GM23338 (cell line): ENCODE measurements around the gene AVPR1A. TPM values are rescaled to one million over a fixed set of nuclear protein-coding genes. Genes with fewer than 3 reads are reported as not detected.
A peak's percentile ranks its signal among the peaks of the same experiment; 100 is the strongest.

Experiments
- ATAC-seq: fragments of 200-7000 bp; cut with Tn5 transposase; 3 replicates; pipeline ENCODE4 v1.9.1; 2020
- DNase-seq: peaks from one replicate; pipeline ENCODE4 v3.0.0-alpha.2; 2015; ENCODE audit warnings: low spot score
- H2AFZ ChIP-seq: fragments of 200-600 bp; sonication (generic); 2 replicates; pipeline ENCODE4 v1.8.0; 2016; ENCODE audit warnings: antibody characterized with exemption, mild to moderate bottlenecking, moderate library complexity
- H3F3A ChIP-seq: fragments of 200-600 bp; sonication (generic); replicated peaks from 2 replicates; pipeline ENCODE4 v1.8.0; 2017; ENCODE audit warnings: antibody characterized with exemption, mixed run types, low read depth
- H3K27ac ChIP-seq: fragments of 200-600 bp; sonication (generic); 2 replicates; pipeline ENCODE4 v1.6.1; 2016; ENCODE audit warnings: low read depth
- H3K27me3 ChIP-seq: fragments of 200-600 bp; sonication (generic); 2 replicates; pipeline ENCODE4 v1.8.0; 2016; ENCODE audit warnings: mild to moderate bottlenecking, mixed run types, moderate library complexity; ENCODE audit not compliant: insufficient read depth
- H3K36me3 ChIP-seq: fragments of 200-600 bp; sonication (generic); 2 replicates; pipeline ENCODE4 v1.8.0; 2016; ENCODE audit warnings: mild to moderate bottlenecking; ENCODE audit not compliant: insufficient read depth
- H3K4me1 ChIP-seq: fragments of 200-600 bp; sonication (generic); 2 replicates; pipeline ENCODE4 v1.8.0; 2016; ENCODE audit warnings: mild to moderate bottlenecking, moderate library complexity; ENCODE audit not compliant: insufficient read depth
- H3K4me2 ChIP-seq: fragments of 200-600 bp; sonication (generic); 2 replicates; pipeline ENCODE4 v1.7.1; 2017; ENCODE audit warnings: mixed run types
- H3K4me3 ChIP-seq: fragments of 200-600 bp; sonication (generic); 2 replicates; pipeline ENCODE4 v1.6.1; 2016; ENCODE audit warnings: mixed run types
- H3K79me2 ChIP-seq: fragments of 200-600 bp; sonication (generic); replicated peaks from 2 replicates; pipeline ENCODE4 v1.8.0; 2017; ENCODE audit warnings: mild to moderate bottlenecking; ENCODE audit not compliant: insufficient read depth
- H3K9me2 ChIP-seq: fragments of 200-600 bp; sonication (generic); 2 replicates; pipeline ENCODE4 v1.8.0; 2017; ENCODE audit not compliant: insufficient read depth
- H4K20me1 ChIP-seq: fragments of 200-600 bp; sonication (generic); replicated peaks from 2 replicates; pipeline ENCODE4 v1.8.0; 2017; ENCODE audit warnings: mild to moderate bottlenecking; ENCODE audit not compliant: insufficient read depth
- H3K27ac Mint-ChIP-seq: 2 replicates; pipeline ENCODE4 v1.8.0; 2020; ENCODE audit warnings: inconsistent platforms, mild to moderate bottlenecking, moderate library complexity, mixed read lengths
- H3K27me3 Mint-ChIP-seq: 3 replicates; pipeline ENCODE4 v1.8.0; 2022; ENCODE audit warnings: low read depth, mild to moderate bottlenecking, moderate library complexity, mixed read lengths, inconsistent platforms; ENCODE audit not compliant: insufficient read depth, poor library complexity
- H3K36me3 Mint-ChIP-seq: 3 replicates; pipeline ENCODE4 v1.8.0; 2021; ENCODE audit warnings: low read depth, mild to moderate bottlenecking, inconsistent platforms, moderate library complexity, mixed read lengths
- H3K4me1 Mint-ChIP-seq: 3 replicates; pipeline ENCODE4 v1.8.0; 2020; ENCODE audit warnings: mild to moderate bottlenecking, inconsistent platforms, mixed read lengths
- H3K4me3 Mint-ChIP-seq: 3 replicates; pipeline ENCODE4 v1.8.0; 2021; ENCODE audit warnings: moderate library complexity, mild to moderate bottlenecking, inconsistent platforms, mixed read lengths
- H3K9me3 Mint-ChIP-seq: 3 replicates; pipeline ENCODE4 v1.8.0; 2020; ENCODE audit warnings: moderate library complexity, mild to moderate bottlenecking, inconsistent platforms, mixed read lengths
- CREB1 ChIP-seq: fragments of 250-450 bp; sonication (Bioruptor Pico); IDR thresholded peaks from 2 replicates; pipeline ENCODE4 v1.5.0; 2020; ENCODE audit warnings: low read depth, mild to moderate bottlenecking, moderate library complexity
- CTCF ChIP-seq, 2 experiments: fragments of 200-600 bp in 1 of 2; sonication (generic) in 1 of 2; conservative IDR thresholded peaks; 2 replicates each; pipeline versions ENCODE4 v1.5.1 to v1.6.1; 2016 to 2017; ENCODE audit warnings: antibody characterized with exemption in 2 of 2, low read depth in 2 of 2, mild to moderate bottlenecking in 2 of 2, moderate library complexity in 1 of 2
- ETS1 ChIP-seq: IDR thresholded peaks from 2 replicates; pipeline ENCODE4 v1.6.1; 2016; ENCODE audit warnings: antibody characterized with exemption
- EZH2 ChIP-seq: fragments of 200-600 bp; sonication (generic); IDR thresholded peaks from one replicate; pipeline ENCODE4 v1.8.0; 2017; ENCODE audit warnings: antibody characterized with exemption, mild to moderate bottlenecking, low read depth; ENCODE audit not compliant: unreplicated experiment
- EZH2phosphoT487 ChIP-seq: fragments of 200-600 bp; sonication (generic); IDR thresholded peaks from one replicate; pipeline ENCODE4 v1.8.1; 2018; ENCODE audit warnings: antibody characterized with exemption; ENCODE audit not compliant: unreplicated experiment
- JUNB ChIP-seq: IDR thresholded peaks from one replicate; pipeline ENCODE4 v1.6.1; 2016; ENCODE audit warnings: antibody characterized with exemption; ENCODE audit not compliant: unreplicated experiment
- NANOG ChIP-seq: IDR thresholded peaks from 2 replicates; pipeline ENCODE4 v1.6.1; 2016; ENCODE audit warnings: antibody characterized with exemption, borderline replicate concordance
- POLR2AphosphoS5 ChIP-seq: IDR thresholded peaks from 2 replicates; pipeline ENCODE4 v1.6.1; 2016; ENCODE audit warnings: antibody characterized with exemption, low read depth
- REST ChIP-seq: IDR thresholded peaks from one replicate; pipeline ENCODE4 v1.6.1; 2018; ENCODE audit warnings: antibody characterized with exemption; ENCODE audit not compliant: unreplicated experiment
- STAT1 ChIP-seq: IDR thresholded peaks from one replicate; pipeline ENCODE4 v1.6.1; 2016; ENCODE audit warnings: antibody characterized with exemption; ENCODE audit not compliant: unreplicated experiment
- ZNF114 ChIP-seq: fragments of 250-450 bp; sonication (Bioruptor Pico); IDR thresholded peaks from 2 replicates; pipeline ENCODE4 v1.5.0; 2020; ENCODE audit warnings: mild to moderate bottlenecking, moderate library complexity
- ZNF331 ChIP-seq: fragments of 250-450 bp; sonication (Bioruptor Pico); IDR thresholded peaks from 2 replicates; pipeline ENCODE4 v1.5.0; 2020; ENCODE audit warnings: low read depth, mild to moderate bottlenecking, moderate library complexity
- ZNF462 ChIP-seq: fragments of 250-450 bp; sonication (Bioruptor Pico); IDR thresholded peaks from 2 replicates; pipeline ENCODE4 v1.5.0; 2020; ENCODE audit warnings: mild to moderate bottlenecking, moderate library complexity
- long read RNA-seq: library from polyadenylated mRNA; unstranded; transcript quantifications from one replicate; pipeline ENCODE4 v2.0.0, GENCODE V29; 2020; ENCODE audit not compliant: unreplicated experiment
- polyA plus RNA-seq: library from polyadenylated mRNA; unstranded; fragments of >200 nt; fragmentation: Nextera tagmentation; extraction: Ambion mirVana; gene quantifications from 2 replicates; pipeline ENCODE4 v1.2.1, GENCODE V29; 2016
- total RNA-seq: library from RNA; depleted of rRNA; stranded (reverse); fragments of >200 nt; shearing (Covaris generic); gene quantifications from 2 replicates; pipeline ENCODE4 v1.2.3, GENCODE V29; 2014; rRNA removed

The AVPR1A gene
- 0.08 and 0.24 TPM in 2 replicates for total RNA-seq
- 0.03 TPM in 1 of 2 replicates, not detected in the other for polyA plus RNA-seq
- long read RNA-seq = 0 reads

GRCh38 chr12:63150713-63151622 is at the start of gene AVPR1A:
AVPR1A (minus strand) TSS chr12:63151201; CDS start chr12:63150836, 365 bp downstream.
- 0 out of 2 replicates have a peak, but pooled peaks cover 7% of the 10 kb centered on the region for H3F3A ChIP-seq
- Mint-ChIP-seq H3K9me3 (peaks cover 19% of the 10 kb centered on the region), H3K4me3 (peak within 1 kb of the TSS; percentile 84), H3K36me3 (peaks cover 11% of the 10 kb centered on the region; the same call in 2 of the 3 replicates), H3K27ac (no peak within 1 kb of the TSS), H3K4me1 (peaks cover 15% of the 10 kb centered on the region), H3K27me3 (peaks cover 40% of the 10 kb centered on the region)
- DNase-seq (peak; percentile 80), ATAC-seq (peak; percentile 74)
- no peaks in the 10 kb centered on the region for H3K79me2 ChIP-seq
- H4K20me1 ChIP-seq = peaks cover 6% of the 10 kb centered on the region; the same call in 1 of the 2 replicates
- H3K4me3 ChIP-seq = peak within 1 kb of the TSS; percentile 78
- no peak within 1 kb of the TSS for H3K27ac ChIP-seq
- H3K27me3 ChIP-seq = peaks cover 65% of the 10 kb centered on the region
- H3K4me2 ChIP-seq = peak within 1 kb of the TSS; percentile 97
- no peaks in the 10 kb centered on the region for H3K36me3 ChIP-seq
- TF ChIP-seq ZNF114 (CRISPR knock-in tag) (no peak), REST (no peak), JUNB (no peak), EZH2phosphoT487 (peak; percentile 17), STAT1 (no peak), CREB1 (CRISPR knock-in tag) (no peak), ZNF462 (CRISPR knock-in tag) (no peak), ZNF331 (no peak), CTCF (conservative IDR thresholded peaks at IDR 0.05; ENCODE audit: low read depth in 2 of 2) (no peak), ETS1 (no peak), EZH2 (peak; percentile 68), NANOG (no peak), POLR2AphosphoS5 (no peak)
- peak within 1 kb of the TSS; percentile 99 for H2AFZ ChIP-seq
- H3K4me1 ChIP-seq = 0 out of 2 replicates have a peak, but pooled peaks cover 5% of the 10 kb centered on the region
- 0 out of 2 replicates have a peak, but pooled peaks cover 4% of the 10 kb centered on the region for H3K9me2 ChIP-seq
